Adrenal gland (tissue), 12 donors: Measurements from ENCODE around the gene EYA3. TPM values are rescaled to one million over a fixed set of nuclear protein-coding genes. Genes with fewer than 3 reads are reported as not detected.

Experiments
- DNase-seq, 7 donors: peaks; one replicate each; pipeline ENCODE4 v3.0.0-alpha.2; 2019 to 2020
- H3K27ac ChIP-seq, 5 donors: fragments of 200-600 bp; sonication (generic) in 4 of 5; 1 replicate in 3 of 5; 2 replicates in 2 of 5; pipeline versions ENCODE4 v1.5.1 to v1.8.0; 2016 to 2020; ENCODE audit warnings: mild to moderate bottlenecking in 1 of 5
- H3K27me3 ChIP-seq: fragments of 200-600 bp; 2 replicates; pipeline ENCODE4 v1.8.0; 2021
- H3K36me3 ChIP-seq, 2 donors: fragments of 200-600 bp; replicated peaks in 1 of 2; 1 replicate in 1 of 2; 2 replicates in 1 of 2; pipeline versions ENCODE4 v1.5.1 to v1.8.0; 2018 to 2022
- H3K4me1 ChIP-seq, 2 donors: fragments of 200-600 bp; replicated peaks in 1 of 2; 1 replicate in 1 of 2; 2 replicates in 1 of 2; pipeline versions ENCODE4 v1.5.1 to v1.8.0; 2018 to 2021
- H3K4me3 ChIP-seq, 4 donors: fragments of 200-600 bp; sonication (generic) in 3 of 4; one replicate each; pipeline ENCODE4 v1.5.1; 2016 to 2018
- H3K9me3 ChIP-seq, 3 donors: fragments of 200-600 bp; sonication (generic) in 1 of 3; replicated peaks in 1 of 3; 1 replicate in 2 of 3; 2 replicates in 1 of 3; pipeline versions ENCODE4 v1.5.1 to v1.8.0; 2016 to 2021
- CTCF ChIP-seq, 6 experiments: fragments of 450-650 bp in 4 of 6; fragments of 200-600 bp in 2 of 6; sonication (generic) in 1 of 6; IDR thresholded peaks; 1 replicate in 5 of 6; 2 replicates in 1 of 6; pipeline versions ENCODE4 v1.5.1 to v1.8.0; 2016 to 2021; ENCODE audit warnings: antibody characterized with exemption in 6 of 6, mild to moderate bottlenecking in 2 of 6, moderate library complexity in 1 of 6
- POLR2A ChIP-seq, 2 donors: fragments of 450-650 bp; IDR thresholded peaks; one replicate each; pipeline ENCODE4 v1.6.1; 2017; ENCODE audit warnings: antibody characterized with exemption in 2 of 2, mild to moderate bottlenecking in 2 of 2, moderate library complexity in 1 of 2
- WGBS, 4 donors: extraction: QIAGEN DNeasy Blood & Tissue Kit in 2 of 4; methylation state at CpG; one replicate each; pipeline versions ENCODE4 v1.1.5 to v1.1.7; 2013 to 2017; 5-methylcytosine and 5-hydroxymethylcytosine counted together
- intact Hi-C, 2 donors: fragments of 100-400 bp; cut with DNase I; formaldehyde crosslinking; loops; one replicate each; pipeline versions ENCODE4 v1.14.1 to v1.15.0; 2022 to 2023
- polyA plus RNA-seq, 3 donors: library from polyadenylated mRNA; stranded (reverse); fragments of 200-250 nt in 2 of 3; fragments of 350-450 nt in 1 of 3; fragmentation: Illumina TruSeq in 1 of 3; extraction: RNeasy Lipid Tissue Mini Kit (QIAGEN cat#74804) in 1 of 3; gene quantifications; one replicate each; pipeline ENCODE4 v1.2.3, GENCODE V29; 2013 to 2014
- total RNA-seq, 9 donors: library from RNA; depleted of rRNA in 4 of 9; stranded (reverse); fragments of >200 nt in 4 of 9; fragments of 120-200 nt in 1 of 9; fragmentation: NEBNext Ultra II Directional in 1 of 9; extraction: Animal tissue kit (Norgen Biotek cat#: 25700) in 1 of 9; gene quantifications; one replicate each; pipeline versions ENCODE4 v1.1.0 to v1.2.4, GENCODE V29; 2013 to 2023
- donor health status: healthy with polysubstance abuse.
- donor health status: Bipolar disorder and iron deficiency.
- donor health status: DM: yes; HTN: yes; CAD: no.
- donor health status: DM: no; HTN: no; CAD: no.
- donor health status: DM: no; HTN: no; CAD: no.
- donor health status: DM: yes; HTN: yes; CAD: no.

EYA3 gene
- total and polyA plus RNA-seq, 12 donors = 4.3 to 28.9 (median 14.3) TPM

DNA sequence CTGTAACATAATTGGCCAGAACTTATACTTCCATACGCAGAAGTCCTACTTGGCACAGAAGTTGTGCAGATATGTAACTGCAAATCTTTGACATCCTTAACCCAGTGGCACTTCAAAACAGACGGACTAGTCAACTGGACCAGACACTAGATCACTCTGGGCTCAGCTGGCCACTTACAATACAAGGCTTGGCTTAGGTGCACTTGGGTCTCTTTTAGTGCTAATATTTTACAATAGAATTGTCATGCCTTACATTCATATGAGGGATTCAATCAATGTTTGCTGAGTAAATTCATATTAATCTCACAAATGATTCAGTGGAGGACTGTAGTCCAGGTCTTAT, 108.6 kb downstream of the EYA3 start:
- H3K9me3 ChIP-seq = no peaks in the 10 kb centered on the region
- 13 to 31% (median 16%) methylated on average over 2 of the region's 2 CpGs for WGBS, 4 donors
- no peaks in the 10 kb centered on the region for H3K4me1 ChIP-seq
- no peaks in the 10 kb centered on the region for H3K27me3 ChIP-seq
- H3K4me3 ChIP-seq = no peak overlapping the region
- no peak overlapping the region for H3K27ac ChIP-seq
- DNase-seq = no peak
- H3K36me3 ChIP-seq = peaks cover 0 to 5% of the 10 kb centered on the region in 2 donors
- intact Hi-C loops = loop anchor here (2.0 to 5.0 kb wide), 2 partner anchors 123 kb away; no protein-coding TSS in a partner anchor
- no peak for TF ChIP-seq CTCF (IDR thresholded peaks at IDR 0.05)
- TF ChIP-seq POLR2A (IDR thresholded peaks at IDR 0.05) = no peak

- WGBS, 4 donors = 53 to 69% (median 65%) methylated on average over 1 of the region's 1 CpG
- no peak for DNase-seq
- intact Hi-C loops = loop anchor here in 1 of 2 donors (5.0 kb wide), 1 partner anchor 122 kb away; no protein-coding TSS in a partner anchor
- Histone ChIP-seq H3K9me3 (no peaks in the 10 kb centered on the region), H3K27me3 (no peaks in the 10 kb centered on the region), H3K4me1 (no peaks in the 10 kb centered on the region), H3K27ac (no peak overlapping the region), H3K36me3 (peaks cover 0 to 5% of the 10 kb centered on the region in 2 donors), H3K4me3 (no peak overlapping the region)
- no peak for TF ChIP-seq POLR2A (IDR thresholded peaks at IDR 0.05)
- TF ChIP-seq CTCF (IDR thresholded peaks at IDR 0.05) = peak; percentile 23 to 76 (median 60)
Observed at GRCh38 chr1:27979151-27979858, 109.1 kb downstream of the EYA3 start.

- TF ChIP-seq CTCF (IDR thresholded peaks at IDR 0.05) = no peak
- TF ChIP-seq POLR2A (IDR thresholded peaks at IDR 0.05) = no peak
- Histone ChIP-seq H3K4me3 (no peak overlapping the region), H3K36me3 (peaks cover 0 to 5% of the 10 kb centered on the region in 2 donors), H3K27ac (no peak overlapping the region), H3K27me3 (no peaks in the 10 kb centered on the region), H3K4me1 (peaks cover 0 to 5% of the 10 kb centered on the region in 2 donors), H3K9me3 (no peaks in the 10 kb centered on the region)
- intact Hi-C loops = no loop called here
- no peak for DNase-seq
Observed at GRCh38 chr1:27974417-27974781, 114.0 kb downstream of the EYA3 start.

GRCh38 chr1:27973771-27974416, 114.5 kb downstream of the EYA3 start:
- Histone ChIP-seq H3K36me3 (peaks cover 0 to 5% of the 10 kb centered on the region in 2 donors), H3K27ac (no peak overlapping the region), H3K4me3 (no peak overlapping the region), H3K27me3 (no peaks in the 10 kb centered on the region), H3K4me1 (peaks cover 0 to 5% of the 10 kb centered on the region in 2 donors), H3K9me3 (no peaks in the 10 kb centered on the region)
- WGBS, 4 donors = 87 to 90% (median 88%) methylated on average over 4 of the region's 4 CpGs
- DNase-seq = no peak
- TF ChIP-seq CTCF (IDR thresholded peaks at IDR 0.05) (no peak), POLR2A (IDR thresholded peaks at IDR 0.05) (no peak)
- intact Hi-C loops = no loop called here
